Keratinocyte (primary cell): ENCODE data around the gene PEMT. TPM values are rescaled to one million over a fixed set of nuclear protein-coding genes. Genes with fewer than 3 reads are reported as not detected.

ENCODE experiments used
- DNase-seq: peaks from one replicate; pipeline ENCODE4 v3.0.0-alpha.2; 2011; ENCODE audit warnings: low read depth, missing footprints, low spot score
- FAIRE-seq: peaks from 2 replicates; lab custom pipeline; 2011; peaks lifted over from hg19 to GRCh38; lab: Jason Lieb, UNC
- H2AFZ ChIP-seq: 2 replicates; pipeline ENCODE4 v1.6.0; 2012; ENCODE audit warnings: low read length, control low read depth, inconsistent platforms; ENCODE audit not compliant: control insufficient read depth
- H3K27ac ChIP-seq: 2 replicates; pipeline ENCODE4 v1.5.1; 2011; ENCODE audit warnings: low read length; ENCODE audit not compliant: control insufficient read depth, insufficient read depth
- H3K27me3 ChIP-seq: 3 replicates; pipeline ENCODE4 v1.6.0; 2011; ENCODE audit warnings: low read length; ENCODE audit not compliant: control insufficient read depth, insufficient read depth; ENCODE audit errors: extremely low read depth
- H3K36me3 ChIP-seq, 2 experiments: 2 replicates in 1 of 2; 3 replicates in 1 of 2; pipeline ENCODE4 v1.5.1; 2011; ENCODE audit warnings: low read length in 2 of 2, mild to moderate bottlenecking in 1 of 2; ENCODE audit not compliant: control insufficient read depth in 2 of 2, insufficient read depth in 2 of 2; ENCODE audit errors: extremely low read depth in 1 of 2
- H3K4me1 ChIP-seq: 3 replicates; pipeline ENCODE4 v1.5.1; 2011; ENCODE audit warnings: low read length; ENCODE audit not compliant: control insufficient read depth, insufficient read depth; ENCODE audit errors: extremely low read depth
- H3K4me2 ChIP-seq: 3 replicates; pipeline ENCODE4 v1.6.0; 2011; ENCODE audit warnings: low read depth, low read length; ENCODE audit not compliant: control insufficient read depth, insufficient read depth; ENCODE audit errors: extremely low read depth
- H3K4me3 ChIP-seq, 3 experiments: fragments of 200-600 bp in 1 of 3; sonication (generic) in 1 of 3; 2 replicates in 2 of 3; 3 replicates in 1 of 3; pipeline ENCODE4 v1.5.1; 2011 to 2016; ENCODE audit warnings: low read length in 3 of 3, mild to moderate bottlenecking in 3 of 3, control low read depth in 2 of 3, inconsistent platforms in 1 of 3, low read depth in 1 of 3, mixed read lengths in 1 of 3, mixed run types in 1 of 3, moderate library complexity in 1 of 3; ENCODE audit not compliant: control insufficient read depth in 2 of 3, insufficient read depth in 2 of 3; ENCODE audit errors: extremely low read depth in 1 of 3
- H3K79me2 ChIP-seq: 2 replicates; pipeline ENCODE4 v1.6.0; 2012; ENCODE audit warnings: low read length; ENCODE audit not compliant: control insufficient read depth, insufficient read depth
- H3K9ac ChIP-seq: 3 replicates; pipeline ENCODE4 v1.6.0; 2011; ENCODE audit warnings: low read length; ENCODE audit not compliant: control insufficient read depth, insufficient read depth; ENCODE audit errors: extremely low read depth
- H3K9me1 ChIP-seq: 3 replicates; pipeline ENCODE4 v1.6.0; 2011; ENCODE audit warnings: low read length; ENCODE audit not compliant: control insufficient read depth, insufficient read depth; ENCODE audit errors: extremely low read depth
- H3K9me3 ChIP-seq: 2 replicates; pipeline ENCODE4 v1.5.1; 2012; ENCODE audit warnings: low read depth, low read length; ENCODE audit not compliant: control insufficient read depth
- H4K20me1 ChIP-seq: 3 replicates; pipeline ENCODE4 v1.6.0; 2011; ENCODE audit warnings: low read length; ENCODE audit not compliant: control insufficient read depth, insufficient read depth; ENCODE audit errors: extremely low read depth
- CTCF ChIP-seq, 3 experiments: IDR thresholded peaks in 1 of 3; conservative IDR thresholded peaks in 1 of 3; optimal IDR thresholded peaks in 1 of 3; 2 replicates in 2 of 3; 3 replicates in 1 of 3; pipeline versions ENCODE3 to v1.5.1; 2011; ENCODE audit warnings: low read length in 3 of 3, mild to moderate bottlenecking in 3 of 3, moderate library complexity in 2 of 3, control low read depth in 1 of 3, inconsistent platforms in 1 of 3; ENCODE audit not compliant: insufficient read depth in 2 of 3; ENCODE audit errors: extremely low read depth in 1 of 3
- EZH2 ChIP-seq: IDR thresholded peaks from one replicate; pipeline ENCODE4 v1.6.1; 2012; ENCODE audit warnings: inconsistent platforms, mild to moderate bottlenecking, low read length, moderate library complexity
- dilution Hi-C: fragments of 300-500 bp; cut with MboI; formaldehyde crosslinking; loops from one replicate; pipeline ENCODE4 v1.7.0; 2020; ENCODE audit warnings: low sequenced_read_pairs; ENCODE audit not compliant: extremely low pct_ligation_motif_present
- polyA plus RNA-seq, 5 experiments: library from polyadenylated mRNA; depleted of rRNA in 3 of 5; stranded (reverse) in 3 of 5; stranded (forward) in 1 of 5; unstranded in 1 of 5; fragments of >200 nt; gene quantifications; 1 replicate in 1 of 5; 2 replicates in 3 of 5; 3 replicates in 1 of 5; pipeline versions ENCODE4 v1.2.1 to v1.2.3, GENCODE V29; 2011 to 2012; ENCODE audit warnings: missing spikeins in 2 of 5, low read depth in 1 of 5, low replicate concordance in 1 of 5

PEMT gene
- polyA plus RNA-seq, 1 donor (not counting 4 experiments of a cell fraction or from before 2014, with no cell fraction given), result 17.7 TPM

- FAIRE-seq (no peak), DNase-seq (peak; percentile 40)
- H3K27me3 ChIP-seq, result no peaks in the 10 kb centered on the region
Measured at GRCh38 chr17:17561408-17562145, 29.9 kb downstream of the PEMT start.

GRCh38 chr17:17560975-17561374 lies 30.5 kb downstream of the PEMT start:
- H3K9ac ChIP-seq, result peak overlapping the region; percentile 42
- H3K4me2 ChIP-seq, result no peak overlapping the region
- no peaks in the 10 kb centered on the region for H3K79me2 ChIP-seq
- H3K4me1 ChIP-seq, result peaks cover 14% of the 10 kb centered on the region
- H3K4me3 ChIP-seq, result no peak overlapping the region
- dilution Hi-C loops, result no loop called here
- H3K36me3 ChIP-seq, result no peaks in the 10 kb centered on the region
- no peaks in the 10 kb centered on the region for H3K9me3 ChIP-seq
- no peak for DNase-seq
- no peak overlapping the region for H3K27ac ChIP-seq
- TF ChIP-seq EZH2 (no peak), CTCF (optimal IDR thresholded peaks at IDR 0.05 in 1 of 3, IDR thresholded peaks at IDR 0.05 in 1 of 3, conservative IDR thresholded peaks at IDR 0.05 in 1 of 3; ENCODE audit: extremely low read depth in 1 of 3, insufficient read depth in 2 of 3, low read length in 3 of 3) (no peak)
- H2AFZ ChIP-seq, result no peak overlapping the region
- H3K9me1 ChIP-seq, result no peaks in the 10 kb centered on the region
- no peaks in the 10 kb centered on the region for H4K20me1 ChIP-seq
- no peaks in the 10 kb centered on the region for H3K27me3 ChIP-seq
- FAIRE-seq, result peak; percentile 48

More at GRCh38 chr17:17561408-17562145, 29.9 kb downstream of the PEMT start:
- H3K9me3 ChIP-seq, result no peaks in the 10 kb centered on the region
- peak overlapping the region; percentile 54 for H3K9ac ChIP-seq
- no peaks in the 10 kb centered on the region for H4K20me1 ChIP-seq
- H3K79me2 ChIP-seq, result no peaks in the 10 kb centered on the region
- H3K4me2 ChIP-seq, result peak overlapping the region; percentile 62
- dilution Hi-C loops, result no loop called here
- no peak for TF ChIP-seq EZH2
- TF ChIP-seq CTCF (optimal IDR thresholded peaks at IDR 0.05 in 1 of 3, IDR thresholded peaks at IDR 0.05 in 1 of 3, conservative IDR thresholded peaks at IDR 0.05 in 1 of 3; ENCODE audit: extremely low read depth in 1 of 3, insufficient read depth in 2 of 3, low read length in 3 of 3), result no peak
- peak overlapping the region; percentile 91 for H2AFZ ChIP-seq
- H3K9me1 ChIP-seq, result no peaks in the 10 kb centered on the region
- no peaks in the 10 kb centered on the region for H3K36me3 ChIP-seq
- H3K4me1 ChIP-seq, result peaks cover 14% of the 10 kb centered on the region
- peak overlapping the region; percentile 58 for H3K27ac ChIP-seq
- H3K4me3 ChIP-seq, result no peak overlapping the region
